SKM-1 treated with dmso at 0.1 percent for 144 hours (cell line): ENCODE results near the gene KDM5C.
"Not testable (repeated sequence)": the region's sequence is repeated elsewhere in the genome, so short reads cannot be mapped to it uniquely, and the experiment has no call there.

ENCODE experiments used
- DNase-seq: peaks from one replicate; lab custom pipeline; 2025; ENCODE audit not compliant: unreplicated experiment; lab: John Stamatoyannopoulos, UW

The KDM5C gene

GRCh38 chrX:53194308-53194707 lies 30.7 kb downstream of the KDM5C start:
- DNase-seq = no peak

GRCh38 chrX:53193093-53193492 lies 31.9 kb downstream of the KDM5C start:
- DNase-seq = no peak

- DNase-seq = no peak
These were observed 34.5 kb downstream of the KDM5C start for GRCh38 chrX:53190363-53190960.

DNA sequence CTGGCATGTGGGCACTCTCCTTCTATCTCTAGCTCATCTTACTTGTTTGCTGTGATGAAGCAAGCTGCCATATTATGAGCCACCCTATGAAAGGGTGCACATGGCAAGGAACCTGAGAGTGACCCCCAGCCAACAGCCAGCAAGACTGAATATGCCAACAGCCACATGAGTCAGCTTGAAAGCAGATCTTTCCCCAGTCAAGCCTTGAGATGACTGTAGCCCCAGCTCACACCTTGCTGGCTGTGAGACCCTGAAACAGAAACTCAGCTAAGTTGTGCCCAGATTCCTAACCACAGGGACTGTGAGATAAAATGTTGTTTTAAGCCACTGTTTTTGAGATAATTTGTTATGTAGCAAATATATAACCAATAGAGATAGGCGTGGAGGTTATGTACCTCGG lies 36.2 kb downstream of the KDM5C start:
- DNase-seq = no peak

GRCh38 chrX:53186351-53186750 lies 38.7 kb downstream of the KDM5C start:
- no peak for DNase-seq

- no peak for DNase-seq
These were observed 40.2 kb downstream of the KDM5C start for GRCh38 chrX:53184836-53185235.

DNA sequence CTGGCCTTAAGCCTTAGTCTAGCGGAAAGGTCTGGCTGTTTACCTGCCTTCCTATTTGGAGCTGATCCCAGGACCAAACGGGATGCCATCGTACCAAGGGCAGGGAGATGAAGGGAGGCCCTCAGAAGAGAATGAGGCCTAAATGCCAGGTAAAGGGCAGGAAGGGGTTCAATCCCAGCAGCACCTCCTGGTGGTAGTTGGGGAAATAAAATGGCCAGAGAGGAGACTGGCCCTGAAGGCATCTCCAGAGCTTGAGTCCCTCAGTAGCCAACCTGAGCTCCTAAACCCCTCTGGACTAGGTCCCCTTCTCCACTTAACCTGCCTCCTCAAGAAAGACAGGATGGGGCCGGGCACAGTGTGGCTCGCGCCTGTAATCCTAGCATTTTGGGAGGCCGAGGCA lies 53.7 kb downstream of the KDM5C start:
- DNase-seq = no peak

GRCh38 chrX:53166103-53166502 lies 58.9 kb downstream of the KDM5C start:
- DNase-seq = no peak

GRCh38 chrX:53164566-53164965 lies 60.4 kb downstream of the KDM5C start:
- DNase-seq = not testable (repeated sequence)

GRCh38 chrX:53163436-53163835 lies 61.6 kb downstream of the KDM5C start:
- no peak for DNase-seq

GRCh38 chrX:53160297-53160983 lies 64.6 kb downstream of the KDM5C start:
- DNase-seq = no peak

DNA sequence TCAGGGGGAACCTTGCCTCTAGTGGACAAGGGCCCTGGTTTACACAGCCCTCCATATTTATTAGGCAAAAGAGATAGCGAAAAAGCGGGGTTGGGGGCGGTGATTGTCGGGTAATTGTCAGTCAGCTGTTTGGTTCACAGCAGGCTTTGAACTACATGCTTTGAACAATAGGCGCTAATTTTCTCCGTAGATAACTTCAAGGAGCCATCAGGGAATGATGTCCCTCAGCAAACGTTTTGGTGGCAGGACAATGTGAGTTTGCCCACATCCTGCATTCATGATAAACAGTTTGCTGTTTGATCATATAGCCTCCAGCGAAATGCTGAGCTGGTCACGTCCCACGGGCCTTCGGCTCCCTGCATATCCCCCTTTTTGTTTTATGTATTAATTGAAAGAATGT lies 65.8 kb downstream of the KDM5C start:
- DNase-seq = no peak

DNA sequence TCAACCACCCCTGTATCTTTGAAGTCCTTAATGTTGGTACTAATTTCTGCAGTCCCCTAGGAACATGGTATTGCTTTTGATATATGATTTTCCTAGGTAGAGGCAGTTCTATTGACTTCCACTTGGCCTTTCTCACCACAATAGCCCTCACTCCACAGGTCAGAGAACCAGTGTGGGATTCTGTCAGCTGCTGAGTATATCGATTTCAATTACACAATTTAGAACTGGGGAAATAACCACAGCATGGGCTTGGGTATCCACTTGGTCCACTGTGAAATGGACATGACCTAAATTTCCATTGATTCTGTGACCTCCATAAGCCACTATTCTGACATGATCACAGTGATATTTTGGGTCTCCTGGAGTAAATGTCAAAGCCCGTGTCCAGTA lies 68.8 kb downstream of the KDM5C start:
- DNase-seq = no peak

DNA sequence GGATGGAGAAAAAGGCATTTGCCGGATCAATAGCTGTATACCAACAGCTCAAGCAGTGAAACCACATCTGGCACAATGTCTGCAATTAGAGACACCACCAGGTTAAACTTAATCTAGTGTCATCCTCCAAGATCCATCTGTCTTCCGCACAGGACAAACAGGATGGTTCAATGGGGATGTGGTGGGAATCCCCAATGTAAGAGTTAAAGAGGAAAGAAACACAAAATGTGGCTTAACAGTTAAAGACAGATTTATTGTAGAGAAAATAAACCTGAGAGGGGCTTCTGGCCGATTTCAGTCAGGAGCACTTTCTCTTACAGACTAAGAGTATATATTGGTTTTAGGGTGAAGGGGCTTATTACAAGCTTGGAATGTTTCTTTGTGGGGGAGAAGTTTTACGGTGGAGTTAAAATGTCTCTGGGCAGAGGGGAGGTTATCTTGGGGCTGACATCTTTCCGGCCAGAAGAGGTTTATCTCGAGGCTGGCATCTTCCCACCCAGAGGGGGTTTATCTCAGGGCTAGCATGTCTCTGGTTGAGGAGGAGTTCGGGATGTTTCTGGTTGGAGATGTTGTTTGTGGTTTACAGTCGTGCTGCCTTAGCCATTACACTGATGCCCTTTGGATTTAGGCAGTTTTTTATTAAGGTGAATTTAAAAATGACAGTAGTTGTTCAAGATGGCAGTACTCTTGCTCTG lies 69.3 kb downstream of the KDM5C start:
- DNase-seq = no peak

- no peak for DNase-seq
These were observed 71.4 kb downstream of the KDM5C start for GRCh38 chrX:53153581-53153980.
